Measurements from ENCODE around the gene NECTIN1.

GRCh38 chr11:119591836-119592310 is 137.1 kb downstream of the NECTIN1 start:
- no peak for TF ChIP-seq EZH2 (IDR thresholded peaks at IDR 0.05; ENCODE audit: insufficient read depth, poor library complexity, severe bottlenecking)
- TF ChIP-seq EZH2phosphoT487 (IDR thresholded peaks at IDR 0.05; ENCODE audit: insufficient read depth, low read depth) = no peak
